Measurements from ENCODE around the gene TPM1. TPM values are rescaled to one million over a fixed set of nuclear protein-coding genes. Genes with fewer than 3 reads are reported as not detected.

Gene TPM1
- total and polyA plus RNA-seq, 2 of the 4 experiments (the other 2 are of a cell fraction) = 661 to 1,623 TPM

GRCh38 chr15:63044645-63045464 lies 2.3 kb downstream of the TPM1 start:
- ChIA-PET CTCF (interaction anchor here (0.6 to 1.1 kb wide), 4 partner anchors 112 to 681 kb away, joined by 3 to 4 read pairs (median 3); no protein-coding TSS in a partner anchor), POLR2A (ENCODE audit: unreplicated experiment) (interaction anchor here (0.5 to 1.6 kb wide), 20 partner anchors 9 to 653 kb away, joined by 3 to 10 read pairs (median 4); no protein-coding TSS in a partner anchor)
- H3K56ac ChIP-seq (ENCODE audit: extremely low read depth, insufficient read depth, low read length) = peak overlapping the region; percentile 93
- WGBS, 2 experiments (ENCODE audit: extremely low coverage in 2 of 2, insufficient read length in 1 of 2) = no CpG with 5 or more reads among the region's 6 CpGs
- H4K91ac ChIP-seq (ENCODE audit: insufficient read depth, low read depth, low read length) = peak overlapping the region; percentile 81
- no peaks in the 10 kb centered on the region for H3K27me3 ChIP-seq (ENCODE audit: control insufficient read depth, insufficient read depth, low read length)
- no peak for ATAC-seq (ENCODE audit: low read depth)
- H3K14ac ChIP-seq (replicated peaks; ENCODE audit: low read depth, low read length) = peak overlapping the region; percentile 100
- H4K20me1 ChIP-seq (ENCODE audit: insufficient read depth, low read length) = peaks cover 65% of the 10 kb centered on the region
- peak overlapping the region; percentile 85 for H3K4me2 ChIP-seq (ENCODE audit: low read depth, low read length)
- H3K79me1 ChIP-seq (ENCODE audit: low read depth in 1 of 2, low read length in 2 of 2) = peaks cover 4 to 35% of the 10 kb centered on the region in 2 experiments; a peak in 3 of 4 replicates
- H3K9me1 ChIP-seq (ENCODE audit: insufficient read depth, low read length) = no peaks in the 10 kb centered on the region; the same call in 1 of the 2 replicates
- H2AK9ac ChIP-seq (replicated peaks; ENCODE audit: low read depth, low read length, poor library complexity) = peak overlapping the region; percentile 86
- peak overlapping the region; percentile 24; the same call in 1 of the 3 replicates for H2BK15ac ChIP-seq (ENCODE audit: low read depth, low read length)
- in situ Hi-C loops (cut with MboI; ENCODE audit: low sequenced_read_pairs) (loop anchor here (5.0 to 10.0 kb wide), 2 partner anchors 150 to 263 kb away; no protein-coding TSS in a partner anchor), dilution Hi-C loops (cut with HindIII; ENCODE audit: low sequenced_read_pairs, unreplicated experiment) (no loop called here), intact Hi-C loops (cut with micrococcal nuclease) (loop anchor here (1.0 to 5.0 kb wide), 2 partner anchors 263 to 653 kb away; partner anchors contain the start of gene TLN2)
- TF ChIP-seq CHD1 (IDR thresholded peaks at IDR 0.05; ENCODE audit: low read depth, low read length) (0 out of 2 replicates have a peak, but pooled peaks have one; percentile 85), ELK1 (IDR thresholded peaks at IDR 0.05; ENCODE audit: borderline replicate concordance, low read depth, low read length) (no peak), MXI1 (IDR thresholded peaks at IDR 0.05; ENCODE audit: borderline replicate concordance, low read depth, low read length) (no peak), POLR2A (IDR thresholded peaks at IDR 0.05; ENCODE audit: low read depth, low read length) (peak; percentile 81), NFE2L2 (IDR thresholded peaks at IDR 0.05; ENCODE audit: low read depth, low read length) (no peak)
- peak overlapping the region; percentile 41 for H2BK120ac ChIP-seq (ENCODE audit: low read depth, low read length)
- H4K5ac ChIP-seq (ENCODE audit: low read depth, low read length) = peak overlapping the region; percentile 47; the same call in 1 of the 2 replicates
- peak overlapping the region; percentile 84 for H3K4me3 ChIP-seq (ENCODE audit: insufficient read depth, low read depth, low read length)
- BruUV-seq (replicated peaks) = TSS peak; percentile 13
- peak overlapping the region; percentile 87 for H3K27ac ChIP-seq (ENCODE audit: insufficient read depth, low read length)
- peak overlapping the region; percentile 82 for H2BK5ac ChIP-seq (ENCODE audit: low read depth, low read length, poor library complexity, severe bottlenecking)
- H3K18ac ChIP-seq (ENCODE audit: low read depth, low read length) = peak overlapping the region; percentile 86
- H3K4ac ChIP-seq (ENCODE audit: low read depth, low read length) = peak overlapping the region; percentile 95
- peaks cover 15% of the 10 kb centered on the region for H3K4me1 ChIP-seq (ENCODE audit: control insufficient read depth, insufficient read depth, low read length)
- H3K23ac ChIP-seq (ENCODE audit: low read depth, low read length) = peak overlapping the region; percentile 100
- peak; percentile 68 for DNase-seq
- peak overlapping the region; percentile 45 to 92 for H4K8ac ChIP-seq (ENCODE audit: low read depth in 2 of 2, low read length in 2 of 2)
- H3K9me3 ChIP-seq (ENCODE audit: control insufficient read depth, insufficient read depth, low read length) = no peaks in the 10 kb centered on the region
- no peak overlapping the region for H2AFZ ChIP-seq (replicated peaks; ENCODE audit: low read length, poor library complexity)
- H2AK5ac ChIP-seq (ENCODE audit: low read depth, low read length) = peak overlapping the region; percentile 49; the same call in 1 of the 2 replicates
- peak overlapping the region; percentile 96 for H3K9ac ChIP-seq (ENCODE audit: low read depth, low read length)
- H2BK20ac ChIP-seq (ENCODE audit: low read depth, low read length) = peak overlapping the region; percentile 17; the same call in 1 of the 2 replicates
- peaks cover 34% of the 10 kb centered on the region for H3K36me3 ChIP-seq (ENCODE audit: control insufficient read depth, insufficient read depth, low read length)
